IMR-90 (cell line): ENCODE data around the gene DHRS3. TPM values are rescaled to one million over a fixed set of nuclear protein-coding genes. Genes with fewer than 3 reads are reported as not detected.

Source experiments
- ATAC-seq: fragments of 200-7000 bp; cut with Tn5 transposase; 2 replicates; pipeline ENCODE4 v1.9.1; 2020; ENCODE audit warnings: low read depth, mild to moderate bottlenecking, moderate library complexity
- BruUV-seq: library from RNA; stranded (reverse); fragments of 400-500 nt; replicated peaks from 2 replicates; lab custom pipeline; 2021; lab: Mats Ljungman, UMichigan
- CTCF ChIA-PET: fragments of 300-600 bp; formaldehyde crosslinking; extraction: SDS; loops from one replicate; lab custom pipeline; 2021; ENCODE audit warnings: antibody characterized with exemption; lab: Yijun Ruan, JAX
- POLR2A ChIA-PET: fragments of 300-600 bp; sonication (Branson Sonifier 250); formaldehyde crosslinking; loops from one replicate; lab custom pipeline; 2022; ENCODE audit warnings: antibody characterized with exemption; ENCODE audit not compliant: unreplicated experiment; lab: Charles Lee
- DNase-seq: peaks from one replicate; pipeline ENCODE4 v3.0.0; 2013
- H2AFZ ChIP-seq: replicated peaks from 2 replicates; pipeline ENCODE3; 2013; ENCODE audit warnings: low read length, mild to moderate bottlenecking; ENCODE audit not compliant: poor library complexity
- H2AK5ac ChIP-seq: 2 replicates; pipeline ENCODE4 v1.6.1; 2013; ENCODE audit warnings: low read depth, low read length, inconsistent platforms
- H2AK9ac ChIP-seq: replicated peaks from 2 replicates; pipeline ENCODE3; 2013; ENCODE audit warnings: mild to moderate bottlenecking, low read depth, low read length, moderate library complexity; ENCODE audit not compliant: poor library complexity
- H2BK120ac ChIP-seq: 2 replicates; pipeline ENCODE4 v1.6.1; 2013; ENCODE audit warnings: low read depth, low read length, inconsistent platforms
- H2BK15ac ChIP-seq: 3 replicates; pipeline ENCODE4 v1.6.1; 2013; ENCODE audit warnings: low read depth, low read length, inconsistent platforms
- H2BK20ac ChIP-seq: 2 replicates; pipeline ENCODE4 v1.6.1; 2013; ENCODE audit warnings: low read depth, mild to moderate bottlenecking, inconsistent platforms, low read length, moderate library complexity
- H2BK5ac ChIP-seq: 2 replicates; pipeline ENCODE4 v1.6.1; 2013; ENCODE audit warnings: mild to moderate bottlenecking, low read depth, low read length, inconsistent platforms; ENCODE audit not compliant: poor library complexity, severe bottlenecking
- H3K14ac ChIP-seq: replicated peaks from 2 replicates; pipeline ENCODE4 v1.6.1; 2013; ENCODE audit warnings: low read depth, low read length, inconsistent platforms
- H3K18ac ChIP-seq: 2 replicates; pipeline ENCODE4 v1.6.1; 2013; ENCODE audit warnings: low read depth, low read length, control low read depth
- H3K23ac ChIP-seq: 2 replicates; pipeline ENCODE4 v1.6.1; 2013; ENCODE audit warnings: low read depth, low read length, inconsistent platforms
- H3K27ac ChIP-seq: 2 replicates; pipeline ENCODE4 v1.5.1; 2013; ENCODE audit warnings: mild to moderate bottlenecking, control low read depth, low read length; ENCODE audit not compliant: insufficient read depth
- H3K27me3 ChIP-seq: 2 replicates; pipeline ENCODE4 v1.6.1; 2013; ENCODE audit warnings: low read length; ENCODE audit not compliant: control insufficient read depth, insufficient read depth
- H3K36me3 ChIP-seq: 2 replicates; pipeline ENCODE4 v1.6.1; 2013; ENCODE audit warnings: low read length, mixed read lengths; ENCODE audit not compliant: control insufficient read depth, insufficient read depth
- H3K4ac ChIP-seq: 2 replicates; pipeline ENCODE4 v1.6.1; 2013; ENCODE audit warnings: low read depth, low read length, inconsistent platforms
- H3K4me1 ChIP-seq: 2 replicates; pipeline ENCODE4 v1.6.1; 2013; ENCODE audit warnings: low read length, mixed read lengths; ENCODE audit not compliant: control insufficient read depth, insufficient read depth
- H3K4me2 ChIP-seq: 2 replicates; pipeline ENCODE4 v1.6.1; 2013; ENCODE audit warnings: low read depth, mild to moderate bottlenecking, control low read depth, low read length, moderate library complexity
- H3K4me3 ChIP-seq: 2 replicates; pipeline ENCODE4 v1.5.1; 2013; ENCODE audit warnings: low read depth, mild to moderate bottlenecking, control low read depth, low read length, moderate library complexity; ENCODE audit not compliant: insufficient read depth
- H3K56ac ChIP-seq: 2 replicates; pipeline ENCODE4 v1.6.1; 2013; ENCODE audit warnings: low read length, inconsistent platforms; ENCODE audit not compliant: insufficient read depth; ENCODE audit errors: extremely low read depth
- H3K79me1 ChIP-seq, 2 experiments: 2 replicates each; pipeline ENCODE4 v1.6.1; 2013; ENCODE audit warnings: low read length in 2 of 2, inconsistent platforms in 1 of 2, low read depth in 1 of 2
- H3K9ac ChIP-seq: 2 replicates; pipeline ENCODE4 v1.6.1; 2013; ENCODE audit warnings: low read depth, low read length, control low read depth
- H3K9me1 ChIP-seq: 2 replicates; pipeline ENCODE4 v1.6.1; 2013; ENCODE audit warnings: low read length, inconsistent platforms; ENCODE audit not compliant: insufficient read depth
- H3K9me3 ChIP-seq: 2 replicates; pipeline ENCODE4 v1.6.1; 2013; ENCODE audit warnings: low read length; ENCODE audit not compliant: control insufficient read depth, insufficient read depth
- H4K20me1 ChIP-seq: 2 replicates; pipeline ENCODE4 v1.6.1; 2013; ENCODE audit warnings: low read length, inconsistent platforms; ENCODE audit not compliant: insufficient read depth
- H4K5ac ChIP-seq: 2 replicates; pipeline ENCODE4 v1.6.1; 2013; ENCODE audit warnings: mild to moderate bottlenecking, low read depth, low read length, control low read depth
- H4K8ac ChIP-seq, 2 experiments: 2 replicates each; pipeline ENCODE4 v1.6.1; 2013; ENCODE audit warnings: low read depth in 2 of 2, low read length in 2 of 2, control low read depth in 1 of 2, inconsistent platforms in 1 of 2
- H4K91ac ChIP-seq: 2 replicates; pipeline ENCODE4 v1.6.1; 2013; ENCODE audit warnings: low read depth, low read length, inconsistent platforms; ENCODE audit not compliant: insufficient read depth
- MAZ ChIP-seq: IDR thresholded peaks from 2 replicates; pipeline ENCODE4 v1.6.1; 2012; ENCODE audit warnings: low read depth, mild to moderate bottlenecking, low read length, improper control_type of control experiment, moderate library complexity, borderline replicate concordance
- SMC3 ChIP-seq: fragments of 150-350 bp; IDR thresholded peaks from 2 replicates; pipeline ENCODE4 v1.6.1; 2016; ENCODE audit warnings: low read depth, mild to moderate bottlenecking, antibody characterized with exemption, low read length, moderate library complexity
- WGBS, 2 experiments: methylation state at CpG; one replicate each; pipeline versions ENCODE4 v1.1.5 to v1.1.7; 2013; ENCODE audit warnings: missing lambda C conversion rate in 2 of 2; ENCODE audit not compliant: insufficient read length in 1 of 2; ENCODE audit errors: extremely low coverage in 2 of 2; 5-methylcytosine and 5-hydroxymethylcytosine counted together
- dilution Hi-C: fragments of 300-500 bp; cut with HindIII; formaldehyde crosslinking; loops from one replicate; pipeline ENCODE4 v1.14.3; 2018; ENCODE audit warnings: low sequenced_read_pairs; ENCODE audit not compliant: unreplicated experiment
- in situ Hi-C: fragments of 300-500 bp; cut with MboI; formaldehyde crosslinking; loops from 3 replicates; pipeline ENCODE4 v1.14.3; 2019; ENCODE audit warnings: low sequenced_read_pairs, inconsistent platforms, mixed read lengths
- intact Hi-C: fragments of 100-400 bp; cut with micrococcal nuclease; formaldehyde crosslinking; loops from 2 replicates; pipeline ENCODE4 v1.10.0; 2022
- polyA plus RNA-seq, 3 experiments: library from polyadenylated mRNA; depleted of rRNA; stranded (reverse); fragments of >200 nt; gene quantifications; 2 replicates each; pipeline ENCODE4 v1.2.3, GENCODE V29; 2012; ENCODE audit warnings: low replicate concordance in 1 of 3
- total RNA-seq: library from RNA; depleted of rRNA; stranded (reverse); fragments of >200 nt; gene quantifications from 2 replicates; pipeline ENCODE4 v1.2.3, GENCODE V29; 2012

DHRS3 gene
- total and polyA plus RNA-seq, 2 of the 4 experiments (the other 2 are of a cell fraction), result 11.2 to 14.5 TPM

DNA sequence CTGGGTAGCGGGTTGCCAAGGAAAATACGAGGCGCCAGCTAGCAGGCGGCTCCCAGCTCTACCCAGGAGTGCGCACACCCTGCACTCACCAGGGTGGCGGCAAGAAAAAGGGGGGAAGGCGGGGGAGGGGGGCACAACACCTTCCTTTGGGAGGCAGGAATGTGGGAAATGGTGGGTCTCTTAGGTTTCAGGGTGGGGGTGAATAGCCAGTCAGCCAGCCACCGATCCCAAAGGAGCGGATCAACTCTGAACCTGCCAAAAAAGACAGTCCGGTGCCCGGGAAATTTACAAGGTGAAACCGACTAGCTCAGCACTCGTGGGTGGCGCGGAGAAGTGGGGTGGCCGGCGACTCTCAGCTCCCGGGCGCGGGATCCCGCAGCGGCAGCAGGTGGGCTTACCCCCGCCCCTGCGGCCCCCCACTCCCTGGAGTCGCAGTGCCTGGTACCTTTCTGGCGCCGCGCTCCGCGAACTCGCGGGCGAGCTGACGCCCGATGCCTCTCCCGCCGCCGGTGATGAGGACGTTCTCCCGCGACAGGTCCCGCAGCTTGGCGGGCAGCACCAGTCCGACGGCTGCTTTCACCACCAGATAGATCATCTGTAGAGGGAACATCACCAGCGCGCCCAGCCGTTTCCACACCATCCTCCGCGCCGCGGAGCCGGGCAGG, 1.2 kb downstream of the DHRS3 start:
- in situ Hi-C loops, result loop anchor here (5.0 to 25.0 kb wide), 3 partner anchors 62 to 305 kb away; no protein-coding TSS in a partner anchor
- Histone ChIP-seq H3K4me2 (peak overlapping the region; percentile 76), H4K91ac (peak overlapping the region; percentile 86), H3K9me3 (no peaks in the 10 kb centered on the region), H2BK20ac (peak overlapping the region; percentile 90; the same call in 1 of the 2 replicates), H2BK5ac (peak overlapping the region; percentile 77), H2AK9ac (peak overlapping the region; percentile 83), H3K79me1 (peaks cover 5 to 22% of the 10 kb centered on the region in 2 experiments; a peak in 2 of 4 replicates), H2AFZ (peak overlapping the region; percentile 89), H3K4me3 (peak overlapping the region; percentile 66), H4K20me1 (no peaks in the 10 kb centered on the region), H2BK15ac (peak overlapping the region; percentile 22; the same call in 2 of the 3 replicates), H2BK120ac (peak overlapping the region; percentile 86), H3K9me1 (peaks cover 4% of the 10 kb centered on the region; the same call in 1 of the 2 replicates), H3K27me3 (no peaks in the 10 kb centered on the region), H3K14ac (peak overlapping the region; percentile 91), H3K23ac (peak overlapping the region; percentile 90), H3K27ac (peak overlapping the region; percentile 77), H4K8ac (peak overlapping the region; percentile 41 to 81; a peak in 3 of 4 replicates), H3K36me3 (peaks cover 7% of the 10 kb centered on the region), H3K9ac (peak overlapping the region; percentile 74), H3K56ac (peak overlapping the region; percentile 65), H3K4ac (peak overlapping the region; percentile 88), H2AK5ac (peak overlapping the region; percentile 78), H3K18ac (peak overlapping the region; percentile 31), H4K5ac (peak overlapping the region; percentile 25), H3K4me1 (peaks cover 21% of the 10 kb centered on the region)
- ATAC-seq, result peak; percentile 5
- peak; percentile 28; the same call in 1 of the 2 replicates for TF ChIP-seq MAZ
- no peak for TF ChIP-seq SMC3
- ChIA-PET CTCF (no interaction called here), POLR2A (interaction anchor here (1.1 to 1.5 kb wide), 2 partner anchors 15 to 77 kb away, joined by 3 to 6 read pairs; no protein-coding TSS in a partner anchor)
- WGBS, 2 experiments, result 8% methylated on average over 22 of the region's 53 CpGs; no CpG with 5 or more reads in 1 of the 2 experiments
- no TSS peak for BruUV-seq
- intact Hi-C loops, result loop anchor here (1.0 to 5.0 kb wide), 3 partner anchors 13 to 155 kb away; no protein-coding TSS in a partner anchor
- dilution Hi-C loops, result no loop called here
- DNase-seq, result no peak
